Mucosa of rectum (tissue), 2 donors: ENCODE measurements around the gene FBXO36.

Experiments used
- H3K27ac ChIP-seq, 2 donors: one replicate each; pipeline ENCODE4 v1.7.0; 2013; ENCODE audit warnings: inconsistent platforms in 2 of 2, low read depth in 2 of 2, low read length in 2 of 2
- H3K27me3 ChIP-seq, 2 donors: one replicate each; pipeline ENCODE4 v1.7.0; 2013; ENCODE audit warnings: low read length in 2 of 2; ENCODE audit not compliant: control insufficient read depth in 2 of 2, insufficient read depth in 2 of 2
- H3K36me3 ChIP-seq, 2 donors: one replicate each; pipeline ENCODE4 v1.7.0; 2013; ENCODE audit warnings: low read length in 2 of 2; ENCODE audit not compliant: control insufficient read depth in 2 of 2, insufficient read depth in 2 of 2
- H3K4me1 ChIP-seq, 2 donors: one replicate each; pipeline ENCODE4 v1.7.0; 2013; ENCODE audit warnings: low read length in 2 of 2, mild to moderate bottlenecking in 1 of 2; ENCODE audit not compliant: control insufficient read depth in 2 of 2, insufficient read depth in 2 of 2
- H3K4me3 ChIP-seq, 2 donors: one replicate each; pipeline ENCODE4 v1.7.0; 2013; ENCODE audit warnings: low read length in 2 of 2
- H3K9ac ChIP-seq, 2 donors: one replicate each; pipeline ENCODE4 v1.7.0; 2013; ENCODE audit warnings: low read length in 2 of 2, low read depth in 1 of 2, mild to moderate bottlenecking in 1 of 2
- H3K9me3 ChIP-seq, 2 donors: one replicate each; pipeline ENCODE4 v1.7.0; 2013; ENCODE audit warnings: low read length in 2 of 2; ENCODE audit not compliant: control insufficient read depth in 2 of 2
- donor health status: healthy.
- donor health status: Normal muscosa, but diverticular disease.

The FBXO36 gene

GRCh38 chr2:229997565-229997964, 75.3 kb downstream of the FBXO36 start:
- no peaks in the 10 kb centered on the region for H3K36me3 ChIP-seq
- H3K9me3 ChIP-seq: no peaks in the 10 kb centered on the region

GRCh38 chr2:230000118-230000841, 78.0 kb downstream of the FBXO36 start:
- no peaks in the 10 kb centered on the region for H3K36me3 ChIP-seq
- H3K27ac ChIP-seq: no peak overlapping the region
- H3K4me3 ChIP-seq: no peak overlapping the region
- H3K27me3 ChIP-seq: no peaks in the 10 kb centered on the region
- no peaks in the 10 kb centered on the region for H3K9me3 ChIP-seq
- no peak overlapping the region for H3K9ac ChIP-seq
- no peaks in the 10 kb centered on the region for H3K4me1 ChIP-seq

More at GRCh38 chr2:229997565-229997964, 75.3 kb downstream of the FBXO36 start:
- H3K4me3 ChIP-seq: no peak overlapping the region
- H3K27me3 ChIP-seq: no peaks in the 10 kb centered on the region
- no peak overlapping the region for H3K27ac ChIP-seq
- H3K4me1 ChIP-seq: no peaks in the 10 kb centered on the region
- H3K9ac ChIP-seq: no peak overlapping the region

GRCh38 chr2:230007931-230008707, 85.8 kb downstream of the FBXO36 start:
- Histone ChIP-seq H3K27ac (no peak overlapping the region), H3K9ac (no peak overlapping the region), H3K4me3 (no peak overlapping the region), H3K27me3 (no peaks in the 10 kb centered on the region), H3K4me1 (no peaks in the 10 kb centered on the region), H3K36me3 (no peaks in the 10 kb centered on the region), H3K9me3 (no peaks in the 10 kb centered on the region)

GRCh38 chr2:230008708-230009066, 86.4 kb downstream of the FBXO36 start:
- H3K27me3 ChIP-seq: no peaks in the 10 kb centered on the region
- H3K9ac ChIP-seq: no peak overlapping the region
- H3K4me3 ChIP-seq: no peak overlapping the region
- no peaks in the 10 kb centered on the region for H3K36me3 ChIP-seq
- H3K27ac ChIP-seq: no peak overlapping the region
- no peaks in the 10 kb centered on the region for H3K4me1 ChIP-seq
- no peaks in the 10 kb centered on the region for H3K9me3 ChIP-seq

- no peaks in the 10 kb centered on the region for H3K27me3 ChIP-seq
- no peaks in the 10 kb centered on the region for H3K9me3 ChIP-seq
- no peak overlapping the region for H3K27ac ChIP-seq
- H3K9ac ChIP-seq: no peak overlapping the region
- no peaks in the 10 kb centered on the region for H3K36me3 ChIP-seq
- H3K4me1 ChIP-seq: no peaks in the 10 kb centered on the region
- no peak overlapping the region for H3K4me3 ChIP-seq
Measured at GRCh38 chr2:230010501-230010900, 88.2 kb downstream of the FBXO36 start.

- Histone ChIP-seq H3K27ac (no peak overlapping the region), H3K27me3 (no peaks in the 10 kb centered on the region), H3K4me3 (no peak overlapping the region), H3K9me3 (no peaks in the 10 kb centered on the region), H3K9ac (no peak overlapping the region), H3K4me1 (no peaks in the 10 kb centered on the region), H3K36me3 (no peaks in the 10 kb centered on the region)
Measured at GRCh38 chr2:230011617-230012016, 89.3 kb downstream of the FBXO36 start.

- Histone ChIP-seq H3K4me3 (no peak overlapping the region), H3K9me3 (no peaks in the 10 kb centered on the region), H3K36me3 (no peaks in the 10 kb centered on the region), H3K27ac (no peak overlapping the region), H3K9ac (no peak overlapping the region), H3K4me1 (no peaks in the 10 kb centered on the region), H3K27me3 (no peaks in the 10 kb centered on the region)
Measured at GRCh38 chr2:230012267-230012884, 90.1 kb downstream of the FBXO36 start.

GRCh38 chr2:230016844-230017243, 94.5 kb downstream of the FBXO36 start:
- no peaks in the 10 kb centered on the region for H3K36me3 ChIP-seq
- no peak overlapping the region for H3K4me3 ChIP-seq
- no peaks in the 10 kb centered on the region for H3K9me3 ChIP-seq
- no peak overlapping the region for H3K27ac ChIP-seq
- H3K4me1 ChIP-seq: no peaks in the 10 kb centered on the region
- H3K9ac ChIP-seq: no peak overlapping the region
- no peaks in the 10 kb centered on the region for H3K27me3 ChIP-seq

GRCh38 chr2:230018153-230018552, 95.8 kb downstream of the FBXO36 start:
- H3K9ac ChIP-seq: no peak overlapping the region
- H3K27ac ChIP-seq: no peak overlapping the region
- no peak overlapping the region for H3K4me3 ChIP-seq
- no peaks in the 10 kb centered on the region for H3K4me1 ChIP-seq
- H3K27me3 ChIP-seq: no peaks in the 10 kb centered on the region
- no peaks in the 10 kb centered on the region for H3K36me3 ChIP-seq
- no peaks in the 10 kb centered on the region for H3K9me3 ChIP-seq

GRCh38 chr2:230019742-230020141, 97.4 kb downstream of the FBXO36 start:
- no peaks in the 10 kb centered on the region for H3K9me3 ChIP-seq
- no peak overlapping the region for H3K27ac ChIP-seq
- no peaks in the 10 kb centered on the region for H3K4me1 ChIP-seq
- H3K9ac ChIP-seq: no peak overlapping the region
- H3K36me3 ChIP-seq: no peaks in the 10 kb centered on the region
- no peak overlapping the region for H3K4me3 ChIP-seq
- H3K27me3 ChIP-seq: no peaks in the 10 kb centered on the region
